Measurements from ENCODE around the gene NRGN.

Gene NRGN

DNA sequence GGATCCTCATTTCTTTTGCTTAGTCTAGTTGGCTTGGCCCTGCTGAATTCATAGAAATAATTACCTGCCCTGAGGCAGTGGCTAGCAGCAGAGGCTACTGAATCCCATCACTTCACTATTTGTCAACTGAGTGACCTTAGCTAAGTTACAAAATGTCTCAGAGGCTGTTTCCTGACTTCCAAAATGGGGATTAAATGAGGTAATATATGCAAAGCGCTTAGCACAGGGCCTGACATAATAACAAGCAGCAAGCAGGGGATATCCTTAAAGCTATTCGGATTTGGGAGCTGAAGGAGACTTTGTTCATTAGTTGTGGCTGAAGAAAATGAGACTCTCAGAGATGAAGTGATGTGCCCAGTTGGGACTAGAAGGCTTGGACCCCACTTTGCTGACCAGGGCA, 2.8 kb downstream of the NRGN start:
- no peak for DNase-seq

DNA sequence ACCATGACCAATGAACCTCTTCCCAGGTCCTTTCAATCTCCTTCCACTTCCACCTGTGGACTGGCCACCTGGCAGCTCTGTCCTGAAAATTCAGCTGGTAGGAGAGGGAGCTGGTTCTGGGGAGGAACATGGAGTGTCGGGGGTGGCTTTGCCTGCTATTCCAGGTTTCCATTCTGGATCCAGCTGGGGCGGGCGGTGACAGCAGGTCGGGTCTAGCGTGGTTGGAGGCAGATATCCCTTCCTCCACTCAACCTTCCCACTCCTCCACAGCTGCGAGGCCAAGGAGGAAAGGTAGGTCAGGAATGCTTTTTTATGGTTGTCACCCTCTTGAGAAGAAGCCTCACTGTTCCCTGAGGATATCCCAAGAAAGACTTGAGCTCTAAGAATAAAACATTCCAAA, 3.3 kb downstream of the NRGN start:
- no peak for DNase-seq

DNA sequence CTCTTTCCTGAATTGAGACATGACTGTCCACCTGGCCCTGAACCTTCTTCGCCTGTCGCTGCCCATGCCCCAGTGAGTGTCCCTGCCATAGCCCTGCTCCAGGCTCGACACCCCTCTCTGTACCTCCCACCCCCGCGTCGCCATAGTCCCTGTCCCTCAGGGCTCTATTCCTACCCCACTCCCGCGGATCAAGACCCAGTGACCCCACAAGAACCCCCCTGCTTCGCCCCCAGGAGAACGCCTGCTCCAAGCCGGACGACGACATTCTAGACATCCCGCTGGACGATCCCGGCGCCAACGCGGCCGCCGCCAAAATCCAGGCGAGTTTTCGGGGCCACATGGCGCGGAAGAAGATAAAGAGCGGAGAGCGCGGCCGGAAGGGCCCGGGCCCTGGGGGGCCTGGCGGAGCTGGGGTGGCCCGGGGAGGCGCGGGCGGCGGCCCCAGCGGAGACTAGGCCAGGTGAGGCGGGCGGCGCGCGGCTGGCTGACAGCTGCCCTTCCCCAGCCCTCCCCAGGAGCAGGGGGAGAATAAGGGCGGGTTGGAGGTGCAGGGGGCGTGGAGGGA, 5.6 kb downstream of the NRGN start:
- DNase-seq, result no peak

DNA sequence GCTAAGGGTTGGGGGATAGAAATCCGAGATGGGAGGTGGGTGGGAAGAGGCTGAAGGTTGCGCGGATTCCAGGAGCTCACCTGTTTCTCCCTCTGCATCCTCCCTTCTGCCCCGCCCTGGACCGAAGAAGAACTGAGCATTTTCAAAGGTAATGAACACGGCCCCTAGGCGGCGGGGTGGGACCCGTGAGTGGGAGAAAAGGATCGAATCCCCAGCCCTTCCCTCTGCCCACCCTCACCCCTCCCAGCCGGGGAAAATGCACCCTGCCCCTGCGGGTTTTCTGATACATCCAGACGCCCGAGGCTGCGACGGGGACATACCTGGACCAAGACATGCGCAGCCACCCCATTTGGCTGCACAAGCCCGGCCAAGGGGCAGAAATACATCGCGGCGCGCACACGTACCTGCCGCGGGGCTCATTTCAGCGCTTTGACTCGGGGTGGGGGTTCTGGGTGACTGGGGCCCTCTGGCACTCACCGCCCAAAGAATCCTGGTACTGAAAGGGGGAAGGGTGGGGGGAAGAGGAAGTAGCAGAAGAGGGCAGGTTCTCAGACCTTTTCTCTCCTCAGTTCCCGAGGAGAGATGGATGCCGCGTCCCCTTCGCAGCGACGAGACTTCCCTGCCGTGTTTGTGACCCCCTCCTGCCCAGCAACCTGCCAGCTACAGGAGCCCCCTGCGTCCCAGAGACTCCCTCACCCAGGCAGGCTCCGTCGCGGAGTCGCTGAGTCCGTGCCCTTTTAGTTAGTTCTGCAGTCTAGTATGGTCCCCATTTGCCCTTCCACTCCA, 6.3 kb downstream of the NRGN start:
- DNase-seq, result no peak

DNA sequence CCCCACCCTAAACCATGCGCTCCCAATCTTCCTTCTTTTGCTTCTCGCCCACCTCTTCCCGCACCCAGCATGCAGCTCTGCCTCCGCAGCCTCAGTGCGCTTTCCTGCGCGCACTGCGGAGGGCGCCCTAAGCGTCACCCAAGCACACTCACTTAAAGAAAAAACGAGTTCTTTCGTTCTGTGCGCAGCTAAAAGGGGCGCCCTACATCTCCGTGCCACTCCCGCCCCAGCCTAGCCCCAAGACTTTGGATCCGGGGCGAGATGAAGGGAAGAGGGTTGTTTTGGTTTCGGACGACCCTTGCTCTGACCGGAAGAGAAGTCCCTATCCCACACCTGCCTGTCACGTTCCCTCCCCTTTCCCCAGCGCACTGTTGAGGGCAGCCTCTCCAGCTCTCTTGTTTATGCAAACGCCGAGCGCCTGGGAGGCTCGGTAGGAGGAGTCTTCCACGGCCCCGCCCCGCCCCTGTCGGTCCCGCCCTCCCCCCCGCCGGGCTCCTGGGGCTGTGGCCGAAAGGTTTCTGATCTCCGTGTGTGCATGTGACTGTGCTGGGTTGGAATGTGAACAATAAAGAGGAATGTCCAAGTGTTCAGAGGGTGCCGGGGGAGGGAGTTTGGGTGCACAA, 7.0 kb downstream of the NRGN start:
- DNase-seq, result no peak

DNA sequence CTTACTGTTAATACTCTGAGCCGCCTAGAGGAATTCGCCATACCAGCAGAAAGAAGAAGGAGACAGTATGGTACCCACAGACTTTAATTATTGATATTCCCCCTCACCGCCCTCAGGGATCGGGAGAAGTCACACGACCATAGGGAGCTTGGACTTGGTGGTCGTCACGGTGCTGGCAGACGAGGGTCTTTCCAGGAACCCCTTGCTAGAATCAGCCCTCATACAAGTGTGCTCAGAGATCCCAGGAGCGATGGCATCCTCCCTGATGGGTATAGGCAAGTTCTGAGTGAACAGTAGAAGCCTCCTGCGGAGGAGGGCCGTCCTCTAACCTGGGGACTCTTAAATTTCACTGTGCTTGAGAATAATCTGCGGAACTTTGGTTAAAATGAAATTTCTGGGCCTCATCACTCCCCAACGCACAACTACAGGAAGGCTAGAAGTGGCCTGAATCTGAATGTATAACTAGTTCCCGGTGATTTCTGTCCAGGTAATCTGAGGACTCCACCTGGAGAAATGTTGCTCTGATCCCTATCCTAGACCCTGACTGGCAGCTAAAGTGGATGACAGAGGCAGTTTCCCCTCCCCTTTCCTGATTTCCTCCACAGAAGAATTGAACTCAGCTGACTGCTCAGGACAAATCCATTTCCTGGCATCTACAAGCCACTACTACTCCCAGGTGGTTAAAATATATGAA, 7.8 kb downstream of the NRGN start:
- no peak for DNase-seq

DNA sequence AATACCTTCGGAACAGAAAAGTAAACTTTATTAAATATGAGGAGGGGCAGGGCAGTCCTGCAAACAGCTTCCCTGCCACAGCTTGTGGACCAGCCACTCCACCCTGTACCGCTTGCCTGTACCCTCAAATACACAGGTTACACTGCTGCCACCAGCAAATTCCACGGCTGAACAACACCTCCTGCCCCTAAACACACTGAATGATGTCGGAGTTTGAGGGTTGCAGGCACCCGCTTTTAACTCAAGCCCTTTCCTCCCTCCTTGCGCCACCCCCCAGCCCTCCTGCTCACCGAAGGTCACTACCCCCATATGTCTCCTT, 8.3 kb downstream of the NRGN start:
- DNase-seq, result no peak

DNA sequence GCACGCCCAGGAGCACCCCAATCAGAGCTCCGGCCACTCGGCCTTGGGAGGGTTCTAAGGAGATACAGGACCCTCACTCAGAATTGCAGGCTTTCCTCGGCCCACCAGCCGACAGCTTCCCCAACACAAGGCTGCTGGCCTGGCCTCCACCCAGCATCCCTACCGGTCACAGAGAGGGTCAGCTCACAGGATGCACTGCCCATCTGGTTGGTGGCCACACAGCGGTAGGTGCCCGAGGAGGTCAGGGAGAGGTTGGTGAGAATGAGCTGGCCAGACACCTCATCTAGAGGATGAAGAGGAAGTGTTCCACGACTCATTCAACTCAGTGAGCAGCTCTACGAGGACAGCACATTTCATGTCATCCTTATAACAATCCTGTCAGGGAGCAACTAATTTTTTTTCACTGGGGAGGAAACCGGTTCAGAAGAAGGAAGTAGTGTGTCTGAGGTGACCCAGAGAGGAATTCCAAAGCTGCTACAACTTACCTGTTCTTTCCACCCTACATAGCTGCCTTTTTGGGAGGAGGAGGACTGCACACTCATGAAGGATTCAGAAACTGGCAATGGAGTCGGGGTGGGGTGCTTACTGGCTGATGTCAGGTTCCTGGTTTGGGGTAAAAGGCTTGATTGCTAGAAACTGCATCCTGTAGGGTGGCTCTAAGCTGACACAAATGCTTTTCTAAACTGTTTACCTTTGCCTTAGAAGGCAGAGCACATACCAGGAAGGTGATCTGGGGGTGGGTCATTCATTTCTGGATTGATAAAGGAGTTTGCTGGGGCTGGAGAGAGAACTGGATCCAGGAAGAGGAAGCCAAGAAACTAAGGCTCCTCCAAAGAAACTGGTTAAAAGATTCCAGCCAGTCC, 9.0 kb downstream of the NRGN start:
- DNase-seq, result no peak

DNA sequence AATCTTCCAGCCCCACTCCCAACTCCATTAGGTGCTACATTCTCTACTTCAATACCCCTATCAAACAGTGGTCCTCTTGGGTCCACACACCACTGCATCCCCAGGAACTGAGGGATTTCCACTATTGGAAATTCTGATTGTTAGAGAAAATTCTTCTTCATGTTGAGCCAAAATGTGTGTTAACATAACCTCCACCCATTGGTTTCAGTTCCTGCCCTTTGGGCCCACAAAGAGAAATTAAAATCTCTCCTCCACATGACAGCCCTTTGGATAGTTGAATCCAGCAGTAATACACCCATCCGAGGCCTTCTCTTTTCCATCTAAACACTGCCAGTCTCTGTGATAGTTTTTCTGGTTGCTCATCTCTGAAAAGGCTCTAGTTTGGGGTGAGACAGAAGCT, 10.2 kb downstream of the NRGN start:
- no peak for DNase-seq

DNA sequence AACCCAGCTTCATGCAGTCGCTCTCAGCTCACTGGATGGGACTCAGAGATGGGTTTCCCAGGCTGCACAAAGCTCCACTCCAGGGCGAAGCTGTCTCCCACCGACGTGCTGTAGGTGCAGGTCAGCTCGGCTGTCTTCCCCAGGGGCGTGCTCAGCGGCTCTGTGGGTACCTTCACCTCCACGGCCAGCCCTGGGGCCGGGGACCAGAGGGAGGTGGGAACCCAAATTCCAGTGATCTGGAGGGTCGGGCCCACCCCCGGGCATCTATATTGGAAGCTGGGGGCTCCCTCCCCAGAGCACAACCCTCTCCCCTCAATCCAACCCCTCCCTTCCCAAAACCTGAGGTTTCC, 11.6 kb downstream of the NRGN start:
- no peak for DNase-seq

DNA sequence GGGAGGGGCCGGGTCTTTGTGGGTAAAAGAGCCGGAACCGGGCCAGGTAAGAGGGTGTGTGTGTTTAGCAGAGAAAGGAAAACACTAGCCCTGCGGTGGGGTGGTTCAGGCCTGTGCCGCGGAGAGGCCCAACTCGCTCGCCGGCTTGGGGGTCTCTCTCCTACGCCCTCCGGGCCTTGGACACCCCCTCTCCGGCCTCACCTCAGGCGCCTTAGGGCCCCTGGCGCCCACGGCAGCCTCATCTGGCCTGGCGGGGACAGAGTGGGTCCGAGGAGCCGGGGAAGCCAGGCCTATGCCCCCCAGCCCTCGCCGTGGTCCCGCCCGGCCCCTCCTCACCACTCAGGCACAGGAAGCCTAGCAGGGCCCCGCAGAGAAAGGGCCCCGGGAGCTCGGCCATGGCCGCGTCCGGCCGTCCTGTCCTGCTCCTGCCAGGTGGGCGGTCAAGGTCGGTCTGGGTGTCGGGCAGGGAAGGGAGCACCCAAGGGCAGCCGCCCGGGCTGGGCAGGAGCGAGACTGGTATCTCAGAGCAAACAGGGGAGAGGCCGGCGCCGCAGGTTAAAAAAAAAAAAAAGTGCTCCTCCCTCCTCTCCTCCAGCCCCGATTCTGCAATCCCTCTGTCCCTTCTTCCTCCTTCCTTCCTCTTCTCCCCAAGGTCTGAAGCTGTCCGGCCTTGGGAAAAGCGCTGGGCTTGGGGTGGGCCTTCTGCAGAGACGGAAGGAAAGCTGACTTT, 12.2 kb downstream of the NRGN start, which contains the start of gene VSIG2:
TSS of gene VSIG2 (minus strand) at position 515 of the 730 bp plus-strand sequence. CDS start at position 397, 118 bp downstream.
- DNase-seq, result no peak

DNA sequence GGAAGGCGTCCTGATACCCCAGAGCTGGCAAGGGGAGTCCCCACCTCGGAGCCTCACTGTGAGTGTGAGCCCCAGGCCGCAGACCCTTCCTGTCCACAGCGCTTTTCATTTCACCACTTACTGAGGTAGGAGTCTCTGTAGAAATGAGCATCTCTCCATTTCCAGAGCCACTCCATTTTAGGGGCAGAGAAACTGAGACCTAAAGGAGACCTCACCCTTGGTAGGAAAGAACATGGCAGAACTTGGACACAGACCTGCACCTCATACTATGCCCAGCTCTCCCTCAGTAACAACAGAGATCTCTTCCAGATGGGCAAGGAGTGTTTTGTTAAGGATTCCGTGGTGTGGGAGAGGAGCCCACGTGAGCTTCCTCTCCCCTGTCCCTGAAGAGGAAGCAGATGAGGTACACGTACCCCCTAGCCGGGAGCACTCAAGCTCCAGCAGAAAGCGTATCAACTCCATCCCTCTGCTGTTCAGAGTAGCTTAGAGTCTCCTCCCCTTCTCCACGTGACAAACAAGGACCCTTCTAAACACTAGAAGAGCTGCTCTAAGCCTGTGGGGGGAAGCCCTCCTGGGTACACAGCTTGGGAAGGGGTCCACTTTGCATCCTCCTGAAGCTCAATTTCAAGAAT, 12.8 kb downstream of the NRGN start:
- no peak for DNase-seq

DNA sequence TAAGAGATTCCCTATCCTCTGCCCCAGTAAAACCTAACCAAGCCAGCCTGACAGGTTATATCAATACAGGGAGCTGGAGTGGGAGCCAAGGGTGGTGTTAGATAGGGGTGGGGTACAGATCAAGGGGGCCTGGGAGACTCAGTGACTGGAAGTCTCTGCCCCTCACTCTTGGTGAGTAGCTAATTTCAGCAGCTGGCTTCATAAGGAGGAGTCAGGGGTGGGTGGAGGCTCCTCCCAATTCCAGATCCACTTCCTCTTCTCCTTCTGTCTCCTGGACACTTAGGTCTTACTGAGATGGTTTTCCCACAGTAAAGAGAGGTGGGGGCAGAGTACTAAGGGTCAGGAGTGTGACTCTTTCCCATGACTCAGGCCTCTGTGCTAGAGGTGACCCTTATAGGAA, 13.5 kb downstream of the NRGN start:
- no peak for DNase-seq

DNA sequence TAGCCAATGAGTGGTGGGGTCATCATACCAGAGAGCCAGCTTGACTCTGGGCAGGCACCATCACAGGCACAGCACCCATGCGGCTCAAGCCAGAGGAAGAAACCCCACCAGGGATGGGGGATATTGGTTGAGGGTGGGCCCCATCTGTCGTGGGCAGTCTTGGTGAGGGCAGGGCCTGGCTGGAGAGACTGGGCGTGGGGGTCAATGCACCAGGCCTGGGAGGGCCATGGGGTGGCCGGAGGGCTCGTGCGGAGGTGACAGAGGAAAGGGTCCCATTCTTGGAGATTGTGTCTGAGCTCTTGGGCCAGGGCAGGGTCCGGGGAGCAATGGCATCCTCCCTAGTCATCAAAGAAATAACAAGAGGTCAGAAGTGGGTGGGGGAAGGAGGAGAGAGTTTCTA, 13.9 kb downstream of the NRGN start:
- no peak for DNase-seq

DNA sequence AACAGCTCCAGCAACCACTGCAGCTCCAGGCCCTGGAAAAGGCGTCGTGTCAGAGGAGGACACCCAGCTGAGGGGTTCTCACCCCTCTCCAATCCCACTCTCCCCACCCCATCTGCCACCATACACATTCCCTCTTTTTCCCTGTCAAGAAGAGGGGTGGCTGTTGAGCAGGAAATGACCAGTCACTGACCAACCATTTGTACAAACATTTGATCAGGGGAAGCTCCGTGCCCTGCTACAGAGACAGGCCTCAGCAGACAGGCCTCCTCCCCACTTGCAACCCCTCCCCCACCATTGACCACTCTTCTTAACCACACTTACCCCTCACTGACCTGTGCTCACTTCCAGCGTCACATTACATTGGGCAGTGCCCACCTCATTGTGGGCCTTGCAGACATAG, 14.6 kb downstream of the NRGN start:
- DNase-seq, result no peak

DNA sequence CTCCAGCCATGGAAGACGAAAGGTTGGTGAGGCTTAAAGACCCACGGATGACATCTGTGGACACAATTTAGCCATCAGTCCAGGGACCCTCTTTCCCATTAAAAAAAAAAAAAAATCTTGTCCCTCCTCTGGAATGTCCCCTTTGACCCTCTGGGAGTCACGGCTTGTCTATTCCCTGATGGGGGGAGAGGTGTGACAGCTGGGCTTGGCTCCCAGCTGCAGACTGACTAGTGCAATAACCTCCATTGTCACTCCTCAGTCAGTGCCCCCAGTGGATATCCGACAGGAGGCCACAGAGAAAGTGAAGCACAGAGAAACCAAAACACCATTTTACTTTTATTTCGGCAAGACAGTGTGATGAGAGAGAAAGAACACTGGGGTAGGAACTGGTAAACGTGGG, 15.0 kb downstream of the NRGN start:
- DNase-seq, result no peak

DNA sequence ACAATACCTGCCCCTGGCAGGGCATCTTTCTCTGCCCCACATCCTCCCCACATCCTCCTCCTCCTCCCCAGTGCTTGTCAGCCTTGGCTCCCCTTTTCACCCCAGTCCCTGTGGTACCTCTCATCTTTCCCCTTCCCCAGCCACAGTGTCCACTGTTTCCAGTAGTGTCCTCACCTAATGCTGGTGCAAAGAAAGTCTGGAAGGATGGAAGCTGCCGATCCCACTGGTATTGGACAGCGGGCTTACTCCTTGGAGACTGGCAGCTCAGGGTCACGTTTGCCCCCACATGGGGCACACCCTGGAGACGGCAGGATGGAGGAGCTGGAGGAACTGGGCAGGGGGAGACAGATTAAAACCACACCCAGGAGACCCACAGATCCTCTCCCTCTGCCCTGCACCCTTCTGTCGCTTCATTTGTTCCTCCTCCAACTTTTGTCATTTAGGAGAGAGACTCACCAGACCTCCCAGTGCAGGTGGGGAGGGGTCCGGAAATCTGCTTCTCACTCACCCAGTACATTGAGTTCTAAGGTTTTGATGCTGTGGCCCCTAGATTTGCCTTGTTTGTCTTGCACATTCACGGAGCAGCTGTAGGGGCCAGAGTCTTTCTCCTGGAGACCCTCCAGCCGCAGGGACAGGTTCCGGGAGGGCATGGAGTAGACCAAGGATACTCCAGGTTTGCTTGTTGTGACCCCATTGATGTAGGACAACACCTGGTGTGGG, 16.5 kb downstream of the NRGN start:
- DNase-seq, result no peak

DNA sequence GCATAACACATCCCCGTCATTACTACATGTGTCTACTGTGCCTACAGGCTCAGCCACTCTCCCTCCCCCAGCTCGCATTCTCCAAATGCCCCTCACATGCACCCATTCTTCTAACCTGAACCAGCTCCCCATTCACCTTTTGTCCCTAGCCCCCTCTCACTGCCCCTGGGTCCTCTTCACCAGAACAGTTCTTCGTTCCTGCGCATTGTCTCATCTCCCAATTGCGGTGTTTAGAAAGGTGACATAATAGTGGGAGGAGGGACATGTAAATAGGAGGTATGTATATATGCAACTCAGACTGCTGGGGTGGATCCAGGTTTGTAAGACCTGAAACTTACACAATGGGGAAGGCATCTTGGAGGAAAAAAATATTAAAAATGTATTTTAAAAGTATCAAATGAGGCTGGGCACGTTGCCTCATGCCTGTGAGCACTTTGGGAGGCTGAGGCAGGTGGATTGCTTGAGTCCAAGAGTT, 17.0 kb downstream of the NRGN start:
- DNase-seq, result no peak

DNA sequence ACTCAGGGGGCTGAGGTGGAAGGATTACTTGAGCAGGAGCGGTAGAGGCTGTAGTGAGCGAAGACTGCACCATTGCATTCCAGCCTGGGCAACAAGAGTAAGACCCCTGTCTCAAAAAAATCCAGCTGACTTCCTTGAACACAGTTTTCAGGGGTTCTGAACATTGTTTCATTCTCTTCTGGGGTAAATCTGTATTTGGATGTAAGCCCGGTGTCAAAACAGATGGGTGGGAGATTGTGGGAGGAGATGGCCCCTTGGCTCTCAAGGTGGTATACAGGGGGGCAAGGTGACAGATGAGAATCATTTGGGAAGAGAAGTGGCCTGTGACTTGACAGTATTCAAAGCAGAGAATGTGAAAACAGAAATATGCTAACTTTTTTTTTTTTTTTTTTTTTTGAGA, 17.6 kb downstream of the NRGN start:
- no peak for DNase-seq

DNA sequence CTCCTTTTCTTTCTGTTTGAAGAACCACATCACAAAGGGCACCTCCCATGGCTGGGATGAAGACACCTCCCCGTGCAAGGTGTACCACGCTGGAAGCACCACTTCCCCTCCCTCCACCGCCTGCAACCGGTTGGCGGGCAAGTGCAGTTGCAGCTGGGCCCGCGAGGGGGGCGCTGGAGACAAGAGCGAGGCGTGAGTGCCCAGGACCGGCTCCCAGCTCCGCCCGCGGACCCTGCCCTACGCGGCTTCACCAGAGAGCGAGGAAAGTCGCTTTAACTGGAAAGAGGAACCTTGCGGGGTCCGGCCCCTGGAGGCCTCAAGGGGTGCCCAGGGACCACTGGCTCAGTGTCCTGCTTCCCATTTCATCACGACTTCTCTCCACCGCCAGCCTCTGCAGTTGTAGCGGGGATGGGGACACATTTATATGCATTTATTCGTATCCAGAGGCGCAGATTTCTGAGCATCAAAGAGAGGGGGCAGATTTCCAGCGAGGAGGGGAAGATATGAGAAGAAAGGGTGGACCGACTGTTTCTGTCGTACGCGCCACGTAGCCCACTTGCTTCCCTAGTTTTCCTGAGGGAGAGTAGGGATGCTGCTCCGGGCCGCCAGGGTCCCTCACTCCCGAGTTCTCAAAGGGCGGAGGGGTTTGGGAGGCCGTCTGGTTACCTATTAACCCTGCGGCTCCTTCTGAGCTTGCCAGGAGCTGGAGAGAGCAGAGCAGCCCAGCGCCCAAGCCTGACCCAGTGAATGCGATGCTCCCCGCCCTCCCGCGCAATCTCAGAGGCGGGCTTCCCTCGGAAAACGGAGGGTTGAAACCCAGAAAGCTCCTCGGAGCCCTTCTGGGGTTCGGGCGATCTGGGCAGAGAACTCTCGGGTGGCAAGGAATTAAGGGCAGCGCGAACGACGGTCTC, 18.9 kb downstream of the NRGN start:
- DNase-seq, result no peak

Measured in SIG-M5 (cell line).